Vagina (tissue), 2 donors: Measurements from ENCODE around the gene PGP. TPM values are rescaled to one million over a fixed set of nuclear protein-coding genes. Genes with fewer than 3 reads are reported as not detected.

Experiments
- DNase-seq, 2 donors: peaks; one replicate each; pipeline ENCODE4 v3.0.0-alpha.2; 2017; ENCODE audit errors: extremely low spot score in 2 of 2
- H3K27ac ChIP-seq: fragments of 200-600 bp; sonication (generic); one replicate; pipeline ENCODE4 v1.5.1; 2019
- H3K27me3 ChIP-seq: fragments of 200-600 bp; sonication (generic); one replicate; pipeline ENCODE4 v1.5.1; 2019
- H3K36me3 ChIP-seq, 2 donors: fragments of 200-600 bp; sonication (generic); one replicate each; pipeline ENCODE4 v1.5.1; 2017 to 2019
- H3K4me1 ChIP-seq: fragments of 200-600 bp; sonication (generic); one replicate; pipeline ENCODE4 v1.5.1; 2019
- H3K4me3 ChIP-seq, 2 donors: fragments of 200-600 bp; sonication (generic); 1 replicate in 1 of 2; 2 replicates in 1 of 2; pipeline ENCODE4 v1.5.1; 2016 to 2019
- H3K9me3 ChIP-seq: fragments of 200-600 bp; sonication (generic); one replicate; pipeline ENCODE4 v1.5.1; 2019
- CTCF ChIP-seq, 3 experiments: fragments of 450-650 bp in 2 of 3; fragments of 200-600 bp in 1 of 3; sonication (generic) in 1 of 3; IDR thresholded peaks; one replicate each; pipeline ENCODE4 v1.5.1; 2017 to 2019; ENCODE audit warnings: antibody characterized with exemption in 3 of 3, mild to moderate bottlenecking in 2 of 3, moderate library complexity in 2 of 3
- POLR2A ChIP-seq, 2 donors: fragments of 450-650 bp; IDR thresholded peaks; one replicate each; pipeline ENCODE4 v1.6.1; 2017; ENCODE audit warnings: antibody characterized with exemption in 2 of 2, mild to moderate bottlenecking in 2 of 2, moderate library complexity in 2 of 2
- POLR2AphosphoS5 ChIP-seq, 2 donors: sonication (generic); formaldehyde crosslinking; IDR thresholded peaks; one replicate each; pipeline ENCODE4 v1.9.0; 2017; ENCODE audit warnings: antibody characterized with exemption in 2 of 2, mild to moderate bottlenecking in 2 of 2, low read depth in 1 of 2; ENCODE audit not compliant: insufficient read depth in 1 of 2
- intact Hi-C: fragments of 100-400 bp; cut with DNase I; formaldehyde crosslinking; loops from one replicate; pipeline ENCODE4 v1.15.1; 2023
- total RNA-seq: library from RNA; depleted of rRNA; stranded (reverse); fragments of >200 nt; gene quantifications from one replicate; pipeline ENCODE4 v1.2.3, GENCODE V29; 2016

The PGP gene
- total RNA-seq, 1 donor from 2014 or later = 15.5 TPM

- Histone ChIP-seq H3K36me3 (peaks cover 0 to 49% of the 10 kb centered on the region in 2 donors), H3K27ac (no peak overlapping the region), H3K4me3 (no peak overlapping the region), H3K27me3 (peaks cover 9% of the 10 kb centered on the region), H3K4me1 (peaks cover 38% of the 10 kb centered on the region), H3K9me3 (no peaks in the 10 kb centered on the region)
- no peak for DNase-seq
- TF ChIP-seq CTCF (IDR thresholded peaks at IDR 0.05) = no peak
- TF ChIP-seq POLR2AphosphoS5 (IDR thresholded peaks at IDR 0.05; ENCODE audit: insufficient read depth in 1 of 2, low read depth in 1 of 2) = no peak
- no peak for TF ChIP-seq POLR2A (IDR thresholded peaks at IDR 0.05)
- intact Hi-C loops = no loop called here
Measured at GRCh38 chr16:2235234-2235651, 20.6 kb upstream of the PGP start.

GRCh38 chr16:2234813-2235170, 20.2 kb upstream of the PGP start:
- no peak for DNase-seq
- H3K9me3 ChIP-seq = no peaks in the 10 kb centered on the region
- intact Hi-C loops = no loop called here
- no peak overlapping the region for H3K27ac ChIP-seq
- peaks cover 0 to 53% of the 10 kb centered on the region in 2 donors for H3K36me3 ChIP-seq
- peaks cover 9% of the 10 kb centered on the region for H3K27me3 ChIP-seq
- TF ChIP-seq CTCF (IDR thresholded peaks at IDR 0.05) (no peak), POLR2AphosphoS5 (IDR thresholded peaks at IDR 0.05; ENCODE audit: insufficient read depth in 1 of 2, low read depth in 1 of 2) (no peak)
- H3K4me3 ChIP-seq = no peak overlapping the region
- peaks cover 39% of the 10 kb centered on the region for H3K4me1 ChIP-seq

- H3K36me3 ChIP-seq = peaks cover 0 to 60% of the 10 kb centered on the region in 2 donors
- H3K27me3 ChIP-seq = peaks cover 9% of the 10 kb centered on the region
- no peak overlapping the region for H3K4me3 ChIP-seq
- peaks cover 39% of the 10 kb centered on the region for H3K4me1 ChIP-seq
- TF ChIP-seq CTCF (IDR thresholded peaks at IDR 0.05) (no peak), POLR2AphosphoS5 (IDR thresholded peaks at IDR 0.05; ENCODE audit: insufficient read depth in 1 of 2, low read depth in 1 of 2) (no peak), POLR2A (IDR thresholded peaks at IDR 0.05) (no peak)
- no peaks in the 10 kb centered on the region for H3K9me3 ChIP-seq
- no peak for DNase-seq
- H3K27ac ChIP-seq = no peak overlapping the region
- intact Hi-C loops = no loop called here
Measured at GRCh38 chr16:2233872-2234812, 19.5 kb upstream of the PGP start.

GRCh38 chr16:2233046-2233775, 18.6 kb upstream of the PGP start:
- Histone ChIP-seq H3K27ac (no peak overlapping the region), H3K36me3 (peaks cover 0 to 67% of the 10 kb centered on the region in 2 donors), H3K27me3 (peaks cover 9% of the 10 kb centered on the region), H3K4me1 (peaks cover 39% of the 10 kb centered on the region), H3K9me3 (no peaks in the 10 kb centered on the region), H3K4me3 (no peak overlapping the region)
- intact Hi-C loops = no loop called here
- no peak for TF ChIP-seq POLR2AphosphoS5 (IDR thresholded peaks at IDR 0.05; ENCODE audit: insufficient read depth in 1 of 2, low read depth in 1 of 2)
- no peak for TF ChIP-seq CTCF (IDR thresholded peaks at IDR 0.05)
- TF ChIP-seq POLR2A (IDR thresholded peaks at IDR 0.05) = no peak
- no peak for DNase-seq
